GM23338 (cell line): ENCODE data around the gene PRR19.

Experiments used
- CTCF ChIP-seq, 2 experiments: fragments of 200-600 bp in 1 of 2; sonication (generic) in 1 of 2; conservative IDR thresholded peaks; 2 replicates each; pipeline versions ENCODE4 v1.5.1 to v1.6.1; 2016 to 2017; ENCODE audit warnings: antibody characterized with exemption in 2 of 2, low read depth in 2 of 2, mild to moderate bottlenecking in 2 of 2, moderate library complexity in 1 of 2
- POLR2AphosphoS5 ChIP-seq: IDR thresholded peaks from 2 replicates; pipeline ENCODE4 v1.6.1; 2016; ENCODE audit warnings: antibody characterized with exemption, low read depth

GRCh38 chr19:42355896-42356295 is 54.0 kb downstream of the PRR19 start:
- TF ChIP-seq CTCF (conservative IDR thresholded peaks at IDR 0.05; ENCODE audit: low read depth in 2 of 2) = no peak
- TF ChIP-seq POLR2AphosphoS5 = no peak
